Stimulated activated CD4-positive, alpha-beta T cell treated with anti-CD3 and anti-CD28 coated beads, TNF-alpha, amount 100 ng/mL, for 4 hours (primary cell): ENCODE results near the gene JAML.

Source experiments
- DNase-seq, 3 experiments: peaks; one replicate each; pipeline ENCODE4 v3.0.0-alpha.2; 2020; ENCODE audit warnings: low read depth in 3 of 3

Gene JAML

DNA sequence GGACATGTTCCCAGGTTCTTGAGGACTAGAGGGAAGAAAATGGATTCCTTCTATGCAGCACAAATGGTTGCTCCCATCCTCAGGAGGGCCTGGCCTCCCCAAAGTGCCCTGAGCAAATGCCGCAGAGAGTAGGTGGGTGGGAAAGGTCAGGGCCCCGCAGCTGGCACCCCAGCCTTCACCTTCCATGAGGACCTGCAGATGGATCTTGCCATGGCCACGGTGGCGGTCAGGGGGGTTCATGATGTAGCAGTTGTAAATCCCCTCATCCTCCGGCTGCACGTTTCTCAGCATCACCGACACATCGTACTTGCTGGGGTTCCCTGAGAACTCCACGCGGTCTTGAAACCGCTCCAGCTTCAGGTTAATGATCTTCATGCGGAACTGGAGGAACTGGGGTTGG lies 56.9 kb downstream of the JAML start:
- no peak for DNase-seq

DNA sequence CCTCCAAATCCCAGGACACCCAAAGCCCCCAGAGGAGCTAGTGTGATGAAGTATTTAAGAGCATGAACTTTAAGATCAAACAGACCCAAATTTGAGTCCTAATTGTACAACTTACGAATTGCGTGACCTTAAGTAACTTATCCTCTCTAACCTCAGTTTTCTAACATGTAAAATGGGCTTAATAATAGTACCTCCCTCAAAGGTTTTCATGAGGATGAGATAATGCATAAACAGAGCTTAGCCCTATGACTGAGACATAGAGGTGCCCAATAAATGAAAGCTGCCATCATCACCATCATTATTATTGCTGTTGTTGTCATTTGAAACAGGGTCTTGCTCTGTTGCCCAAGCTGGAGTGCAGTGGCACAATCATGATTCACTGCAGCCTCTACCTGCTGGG lies 57.6 kb downstream of the JAML start:
- no peak for DNase-seq

DNA sequence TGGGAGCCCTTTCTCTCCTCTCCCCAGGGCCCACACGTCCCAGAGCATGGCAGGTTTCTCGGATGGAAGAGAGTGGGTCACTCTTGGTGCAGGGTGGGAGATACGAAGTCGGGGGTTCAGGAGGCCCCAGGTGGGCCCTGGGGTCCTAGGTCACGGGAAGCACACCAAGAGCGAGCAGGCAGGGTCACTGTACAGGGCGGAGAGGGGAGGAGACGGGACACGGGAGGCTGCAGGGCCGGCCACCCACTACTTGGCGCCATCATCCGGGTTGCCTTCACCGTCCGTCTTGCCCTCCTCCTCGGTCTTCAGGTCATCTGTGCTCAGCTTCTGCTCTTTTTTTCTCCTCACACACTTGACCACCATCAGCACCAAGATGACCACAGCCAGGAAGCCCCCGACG lies 58.2 kb downstream of the JAML start:
- no peak for DNase-seq

GRCh38 chr11:118164885-118165284 lies 59.9 kb downstream of the JAML start:
- no peak for DNase-seq

- DNase-seq, result no peak
Measured at GRCh38 chr11:118163494-118163893, 61.3 kb downstream of the JAML start.

DNA sequence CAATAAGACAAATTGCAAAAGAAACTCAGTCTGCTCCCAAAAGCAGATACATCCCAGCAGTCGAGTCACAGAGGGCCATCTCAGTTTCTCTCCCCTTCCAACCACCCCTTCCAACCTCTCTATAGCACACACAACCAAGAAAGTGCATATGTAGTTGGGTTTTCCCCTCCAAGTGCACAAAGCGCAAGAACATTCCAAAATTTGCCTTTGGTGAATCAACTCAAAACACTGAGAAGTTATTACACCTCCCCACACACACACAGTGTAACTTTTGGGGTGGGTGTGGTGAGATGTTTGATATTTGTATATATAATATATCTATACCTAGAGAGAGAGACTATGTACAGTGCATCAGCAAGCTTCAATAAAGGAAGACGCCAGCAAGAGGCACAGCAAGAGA lies 62.0 kb downstream of the JAML start:
- no peak for DNase-seq

DNA sequence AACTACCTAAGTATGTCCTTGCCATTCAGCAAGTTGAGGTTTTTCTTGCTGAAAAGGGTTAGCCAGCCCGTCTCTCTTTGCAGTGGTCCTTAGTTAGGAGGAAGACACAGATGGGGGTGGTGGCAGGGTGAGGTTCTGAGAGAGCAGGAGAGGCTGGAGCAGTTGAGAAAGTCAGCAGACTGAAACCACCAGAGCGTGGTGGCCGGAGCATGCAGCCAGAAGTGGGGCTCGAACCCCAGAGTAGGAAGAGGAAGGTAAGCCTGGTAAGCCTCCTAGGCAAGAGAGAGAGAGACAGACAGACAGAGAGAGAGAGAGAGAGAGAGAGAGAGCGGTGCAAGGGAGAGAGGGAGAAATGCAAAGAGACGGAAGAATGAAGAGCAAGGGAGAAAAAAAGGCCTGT lies 63.0 kb downstream of the JAML start:
- DNase-seq, result no peak

DNA sequence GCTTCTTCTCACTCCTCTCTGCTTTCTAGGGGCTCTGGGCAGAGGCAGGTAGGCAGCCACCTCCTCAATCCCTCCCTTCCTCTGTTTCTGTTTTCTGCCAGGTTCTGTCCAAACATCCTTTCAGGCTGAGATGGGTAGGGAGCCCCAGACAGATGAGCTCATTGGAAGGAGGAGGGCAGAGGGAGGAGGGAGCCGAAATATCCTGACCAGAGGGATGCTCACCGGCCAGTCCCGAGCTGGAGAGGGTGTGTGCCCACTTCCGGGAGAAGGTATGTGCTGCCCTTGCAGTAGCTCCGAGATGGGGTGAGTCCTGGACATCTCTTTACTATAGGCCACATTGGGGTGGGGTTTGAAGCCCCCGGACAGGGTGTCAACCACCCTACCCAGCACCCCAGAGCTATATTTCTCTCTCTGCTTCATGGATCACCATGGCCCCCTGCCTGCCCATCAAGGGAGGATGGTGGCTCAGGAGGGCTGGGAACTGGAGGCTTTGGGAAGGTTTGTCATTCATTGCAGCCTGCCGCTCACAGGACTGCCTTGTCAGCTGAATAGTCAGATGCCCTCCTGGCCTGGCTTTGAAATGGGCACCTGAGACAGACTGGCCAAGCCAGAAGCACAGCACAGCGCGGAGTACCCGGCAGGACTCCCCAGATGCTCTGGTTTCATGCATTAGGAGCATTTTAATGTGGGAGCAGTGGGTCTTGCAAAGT lies 67.5 kb downstream of the JAML start:
- DNase-seq, result no peak

- no peak for DNase-seq
Measured at GRCh38 chr11:118156531-118157185, 68.2 kb downstream of the JAML start.

DNA sequence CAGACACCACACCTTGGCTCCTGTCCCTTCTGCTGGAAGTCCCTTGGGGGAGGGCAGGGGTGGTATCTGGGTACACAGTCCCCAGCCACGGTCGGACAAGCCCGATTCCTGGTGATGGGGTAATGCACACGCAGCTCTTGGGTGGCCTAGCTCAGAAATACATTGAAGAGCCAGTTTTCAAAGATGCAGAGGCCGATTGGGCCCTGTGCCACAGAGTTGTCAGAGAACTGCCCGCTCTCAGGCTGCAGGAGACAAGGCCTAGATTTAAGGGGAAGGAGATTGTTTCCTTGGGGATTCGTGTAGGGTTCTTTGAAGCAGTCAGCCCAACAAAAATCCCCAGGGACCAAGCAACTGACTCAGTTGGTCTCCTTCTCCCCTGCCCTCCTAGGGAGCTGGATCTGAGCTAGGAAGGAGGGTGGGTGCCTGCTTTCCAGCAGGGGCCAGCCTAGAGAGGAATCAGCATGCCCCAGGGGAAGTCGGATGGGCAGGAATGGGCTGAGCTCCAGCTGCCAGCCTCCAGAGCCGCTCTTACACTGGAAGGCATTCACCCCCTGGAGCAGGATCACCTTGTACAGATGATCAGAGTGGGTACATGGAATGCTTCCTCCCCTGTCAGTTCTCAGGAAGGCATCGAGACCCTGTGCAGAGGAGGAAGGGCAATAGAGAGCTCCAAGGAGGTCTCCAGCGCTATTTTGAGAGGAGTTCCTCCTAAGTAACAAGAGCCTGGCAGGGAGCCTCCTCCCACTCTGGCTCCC lies 68.9 kb downstream of the JAML start:
- DNase-seq, result no peak

GRCh38 chr11:118154641-118155040 lies 70.2 kb downstream of the JAML start:
- DNase-seq, result no peak

- DNase-seq, result no peak
Measured at GRCh38 chr11:118153976-118154375, 70.8 kb downstream of the JAML start.

DNA sequence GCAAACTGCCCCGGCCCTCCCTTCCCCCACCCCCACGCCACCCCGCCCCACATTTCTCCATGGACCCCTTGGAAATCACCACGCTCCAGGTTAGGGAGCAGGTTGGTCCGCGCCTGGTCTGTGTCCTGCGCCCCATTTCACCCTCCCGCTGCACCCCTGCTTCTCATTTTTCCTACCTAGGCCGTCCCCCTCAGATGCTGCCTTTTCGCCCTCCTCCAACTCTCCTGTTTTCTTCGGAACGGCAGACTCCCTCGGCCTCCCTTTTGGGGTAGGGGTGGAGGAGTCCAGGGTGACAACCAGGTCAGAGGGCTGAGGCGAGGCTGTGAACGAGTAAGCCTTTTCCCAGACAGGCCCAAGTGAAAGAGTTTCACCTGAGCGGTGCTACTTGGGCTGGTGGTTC lies 71.3 kb downstream of the JAML start:
- no peak for DNase-seq

DNA sequence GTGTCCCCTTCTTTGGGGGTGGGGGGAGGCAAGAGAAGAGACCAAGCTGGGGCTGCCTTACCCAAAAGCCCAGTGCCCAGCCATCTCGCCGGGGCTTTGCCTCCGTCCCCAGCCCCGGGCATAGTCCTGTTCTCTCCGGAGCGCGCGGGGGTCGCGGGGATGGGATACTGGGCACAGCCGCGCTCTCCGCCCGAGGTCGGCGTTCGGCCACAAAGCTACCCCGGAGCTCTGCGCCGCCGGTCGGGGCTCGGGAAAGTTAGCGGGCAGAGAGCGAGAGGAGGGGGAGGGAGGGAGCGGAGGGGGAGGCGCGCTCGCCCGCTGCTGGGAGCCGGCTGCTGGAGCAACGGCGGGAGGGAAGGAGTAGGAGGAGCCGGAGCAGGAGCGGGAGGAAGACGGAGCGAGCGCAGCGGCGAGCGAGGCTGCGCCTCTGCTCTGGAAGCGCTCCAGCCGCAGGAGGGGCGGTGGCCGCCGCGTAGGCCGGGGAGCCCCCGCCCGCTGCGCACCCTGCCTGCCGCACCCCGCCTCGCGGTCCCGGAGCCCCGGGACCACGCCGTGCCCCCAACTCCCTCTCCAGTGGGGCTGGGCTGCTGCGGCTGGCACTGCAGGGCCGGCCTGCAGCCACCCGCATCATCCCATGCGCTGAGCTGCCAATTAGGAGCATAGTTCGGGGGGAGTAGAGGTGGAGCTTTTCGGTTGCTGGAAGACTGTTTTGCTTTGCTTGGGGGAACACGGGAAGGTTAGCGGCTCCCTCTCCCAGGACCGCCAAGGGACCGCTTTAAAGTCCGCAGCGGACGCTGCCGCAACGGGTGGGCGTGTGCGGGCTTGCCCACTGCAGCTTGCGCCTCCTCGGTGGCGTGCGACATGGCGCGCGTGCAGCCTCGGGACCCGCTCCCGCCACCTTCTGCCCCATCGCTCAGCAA lies 72.0 kb downstream of the JAML start, which contains the start of gene SCN4B:
Gene SCN4B (minus strand): TSS at position 272 of the 920 bp plus-strand sequence. CDS start 150 bp downstream, at position 122.
- DNase-seq, result no peak

DNA sequence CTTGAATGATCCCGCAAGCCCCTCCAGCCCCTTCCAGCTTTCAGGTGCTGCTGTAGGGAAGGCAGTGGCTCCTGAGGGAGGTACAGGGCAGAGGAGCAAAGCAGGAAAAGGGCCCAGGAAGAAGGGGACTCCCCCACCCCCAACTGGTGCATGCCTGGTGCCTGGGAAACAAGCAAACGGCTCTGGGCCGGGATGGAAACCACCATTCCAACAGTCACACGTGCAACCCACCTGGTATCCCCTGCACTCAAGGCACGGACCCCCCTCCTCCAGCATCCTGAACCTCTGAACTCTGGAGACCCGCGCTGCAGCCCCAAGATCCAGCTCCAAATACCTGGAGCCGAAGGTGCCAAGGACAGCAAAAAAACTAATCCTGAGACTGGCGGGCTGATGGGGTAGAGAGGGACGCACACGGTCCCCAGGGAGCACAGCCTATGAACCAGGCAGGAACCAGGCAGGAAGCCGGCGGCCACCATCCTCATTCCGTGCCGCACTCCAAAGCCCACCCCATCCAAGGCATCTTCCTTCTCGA lies 72.7 kb downstream of the JAML start:
- no peak for DNase-seq

- DNase-seq, result no peak
Measured at GRCh38 chr11:118151431-118151830, 73.4 kb downstream of the JAML start.

GRCh38 chr11:118149493-118149892 lies 75.3 kb downstream of the JAML start:
- DNase-seq, result no peak

- DNase-seq, result no peak
Measured at GRCh38 chr11:118148856-118149255, 76.0 kb downstream of the JAML start.

GRCh38 chr11:118148240-118148639 lies 76.6 kb downstream of the JAML start:
- no peak for DNase-seq

GRCh38 chr11:118147502-118147901 lies 77.3 kb downstream of the JAML start:
- DNase-seq, result no peak

- DNase-seq, result no peak
Measured at GRCh38 chr11:118146554-118146953, 78.3 kb downstream of the JAML start.
